Kidney capillary endothelial cell (primary cell): ENCODE data around the gene ZCCHC14.

ENCODE experiments used
- DNase-seq: peaks from one replicate; pipeline ENCODE4 v3.0.0-alpha.2; 2018; ENCODE audit warnings: low spot score

The ZCCHC14 gene

GRCh38 chr16:87361916-87362619, 130.8 kb downstream of the ZCCHC14 start:
- no peak for DNase-seq

GRCh38 chr16:87360862-87361610, 131.8 kb downstream of the ZCCHC14 start:
- DNase-seq = no peak

- no peak for DNase-seq
Measured at GRCh38 chr16:87359121-87359520, 133.7 kb downstream of the ZCCHC14 start.

- no peak for DNase-seq
Measured at GRCh38 chr16:87358696-87359095, 134.1 kb downstream of the ZCCHC14 start.

GRCh38 chr16:87358250-87358649, 134.6 kb downstream of the ZCCHC14 start:
- no peak for DNase-seq

GRCh38 chr16:87356491-87356853, 136.4 kb downstream of the ZCCHC14 start:
- no peak for DNase-seq
